ENCODE results near the gene TFAP2C.
"Not testable (repeated sequence)": the region's sequence is repeated elsewhere in the genome, so short reads cannot be mapped to it uniquely, and the experiment has no call there.

Gene TFAP2C

DNA sequence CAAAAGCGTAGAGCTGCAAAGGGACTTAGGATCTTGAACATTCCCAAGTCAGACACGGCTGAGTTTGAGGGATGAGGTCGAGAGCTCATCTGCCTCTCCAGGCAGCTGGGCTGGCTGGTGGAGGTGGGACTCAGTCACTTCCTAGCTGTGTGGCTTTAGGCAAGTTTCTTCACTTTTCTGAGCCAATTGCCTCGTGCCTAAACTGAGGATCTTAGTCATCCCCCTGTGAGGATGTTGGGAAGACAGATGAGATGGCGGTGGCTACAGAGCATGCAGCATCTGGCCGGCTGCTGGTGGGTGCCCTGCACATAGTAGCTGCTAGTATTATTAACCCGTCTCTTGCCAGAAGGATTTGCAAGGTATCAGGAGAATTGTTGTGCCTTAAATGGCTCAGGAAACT, 27.5 kb downstream of the TFAP2C start:
- Histone ChIP-seq H3K36me3 (ENCODE audit: insufficient read depth) (no peaks in the 10 kb centered on the region), H3K4me1 (ENCODE audit: low read depth, poor library complexity, severe bottlenecking) (no peaks in the 10 kb centered on the region), H3K27me3 (ENCODE audit: insufficient read depth, low read depth) (no peaks in the 10 kb centered on the region), H2AFZ (ENCODE audit: low read depth) (no peak overlapping the region), H3K9ac (no peak overlapping the region), H3K27ac (no peak overlapping the region), H3K4me3 (IDR thresholded peaks at IDR 0.05; ENCODE audit: insufficient read depth, low read depth, low read length) (no peak overlapping the region), H4K20me1 (ENCODE audit: insufficient read depth) (no peaks in the 10 kb centered on the region), H3K79me2 (ENCODE audit: insufficient read depth, low read depth) (no peaks in the 10 kb centered on the region), H3K4me2 (no peak overlapping the region)
- TF ChIP-seq, protein P1, sequence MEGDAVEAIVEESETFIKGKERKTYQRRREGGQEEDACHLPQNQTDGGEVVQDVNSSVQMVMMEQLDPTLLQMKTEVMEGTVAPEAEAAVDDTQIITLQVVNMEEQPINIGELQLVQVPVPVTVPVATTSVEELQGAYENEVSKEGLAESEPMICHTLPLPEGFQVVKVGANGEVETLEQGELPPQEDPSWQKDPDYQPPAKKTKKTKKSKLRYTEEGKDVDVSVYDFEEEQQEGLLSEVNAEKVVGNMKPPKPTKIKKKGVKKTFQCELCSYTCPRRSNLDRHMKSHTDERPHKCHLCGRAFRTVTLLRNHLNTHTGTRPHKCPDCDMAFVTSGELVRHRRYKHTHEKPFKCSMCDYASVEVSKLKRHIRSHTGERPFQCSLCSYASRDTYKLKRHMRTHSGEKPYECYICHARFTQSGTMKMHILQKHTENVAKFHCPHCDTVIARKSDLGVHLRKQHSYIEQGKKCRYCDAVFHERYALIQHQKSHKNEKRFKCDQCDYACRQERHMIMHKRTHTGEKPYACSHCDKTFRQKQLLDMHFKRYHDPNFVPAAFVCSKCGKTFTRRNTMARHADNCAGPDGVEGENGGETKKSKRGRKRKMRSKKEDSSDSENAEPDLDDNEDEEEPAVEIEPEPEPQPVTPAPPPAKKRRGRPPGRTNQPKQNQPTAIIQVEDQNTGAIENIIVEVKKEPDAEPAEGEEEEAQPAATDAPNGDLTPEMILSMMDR (conservative IDR thresholded peaks at IDR 0.05; ENCODE audit: low read depth, low read length): no peak

DNA sequence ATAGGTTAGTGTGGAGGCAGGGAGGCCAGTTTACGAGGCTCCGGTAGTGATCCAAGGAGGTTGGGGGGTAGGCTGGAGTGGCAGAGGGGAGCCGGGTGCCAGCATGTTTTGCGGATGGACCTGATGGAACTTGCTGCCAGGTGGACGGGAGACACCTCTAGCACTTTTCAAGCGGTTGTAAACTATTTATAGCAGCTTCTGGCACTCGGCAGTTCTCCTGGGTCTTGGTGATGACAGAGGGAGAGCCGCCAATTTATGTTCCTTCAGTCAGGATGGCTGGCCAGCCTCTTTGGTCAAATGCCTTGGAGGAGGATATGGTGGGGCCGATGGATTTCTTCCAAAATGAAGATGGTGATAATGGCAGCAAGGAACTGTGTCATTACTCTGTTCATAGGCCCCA, 28.8 kb downstream of the TFAP2C start:
- Histone ChIP-seq H3K4me3 (IDR thresholded peaks at IDR 0.05; ENCODE audit: insufficient read depth, low read depth, low read length) (no peak overlapping the region), H2AFZ (ENCODE audit: low read depth) (no peak overlapping the region), H3K4me1 (ENCODE audit: low read depth, poor library complexity, severe bottlenecking) (no peaks in the 10 kb centered on the region), H3K27me3 (ENCODE audit: insufficient read depth, low read depth) (no peaks in the 10 kb centered on the region), H4K20me1 (ENCODE audit: insufficient read depth) (no peaks in the 10 kb centered on the region), H3K79me2 (ENCODE audit: insufficient read depth, low read depth) (no peaks in the 10 kb centered on the region), H3K4me2 (no peak overlapping the region), H3K27ac (no peak overlapping the region), H3K9ac (no peak overlapping the region), H3K36me3 (ENCODE audit: insufficient read depth) (no peaks in the 10 kb centered on the region)
- TF ChIP-seq, protein P1 (conservative IDR thresholded peaks at IDR 0.05; ENCODE audit: low read depth, low read length): no peak

DNA sequence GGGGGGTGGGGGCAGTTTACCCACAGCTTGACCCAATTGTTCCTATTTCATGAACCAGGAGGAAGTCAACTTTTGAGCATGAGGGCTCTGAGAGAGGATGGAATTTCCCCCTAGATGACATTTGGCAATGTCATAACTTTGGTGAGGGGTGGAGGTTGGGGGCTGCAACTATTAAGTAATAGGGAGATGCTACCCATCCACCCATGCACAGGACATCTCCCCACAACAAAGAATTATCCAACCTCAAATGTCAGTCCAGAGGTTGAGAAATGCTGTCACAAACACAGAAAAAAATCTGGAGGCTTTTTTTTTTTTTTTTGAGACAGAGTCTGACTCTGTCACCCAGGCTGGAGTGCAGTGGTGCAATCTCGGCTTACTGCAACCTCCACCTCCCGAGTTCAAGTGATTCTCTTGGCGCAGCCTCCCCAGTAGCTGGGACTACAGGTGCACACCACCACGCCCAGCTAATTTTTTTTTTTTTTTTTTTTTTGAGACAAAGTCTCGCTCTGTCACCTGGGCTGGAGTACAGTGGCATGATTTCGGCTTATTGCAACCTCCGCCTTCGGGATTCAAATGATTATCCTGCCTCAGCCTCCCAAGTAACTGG, 29.3 kb downstream of the TFAP2C start:
- H2AFZ ChIP-seq (ENCODE audit: low read depth); H3K9ac ChIP-seq; H3K4me3 ChIP-seq (IDR thresholded peaks at IDR 0.05; ENCODE audit: insufficient read depth, low read depth, low read length); H3K36me3 ChIP-seq (ENCODE audit: insufficient read depth); H3K27ac ChIP-seq; H3K79me2 ChIP-seq (ENCODE audit: insufficient read depth, low read depth); H4K20me1 ChIP-seq (ENCODE audit: insufficient read depth); H3K4me1 ChIP-seq (ENCODE audit: low read depth, poor library complexity, severe bottlenecking); H3K4me2 ChIP-seq; H3K27me3 ChIP-seq (ENCODE audit: insufficient read depth, low read depth): not testable (repeated sequence)

DNA sequence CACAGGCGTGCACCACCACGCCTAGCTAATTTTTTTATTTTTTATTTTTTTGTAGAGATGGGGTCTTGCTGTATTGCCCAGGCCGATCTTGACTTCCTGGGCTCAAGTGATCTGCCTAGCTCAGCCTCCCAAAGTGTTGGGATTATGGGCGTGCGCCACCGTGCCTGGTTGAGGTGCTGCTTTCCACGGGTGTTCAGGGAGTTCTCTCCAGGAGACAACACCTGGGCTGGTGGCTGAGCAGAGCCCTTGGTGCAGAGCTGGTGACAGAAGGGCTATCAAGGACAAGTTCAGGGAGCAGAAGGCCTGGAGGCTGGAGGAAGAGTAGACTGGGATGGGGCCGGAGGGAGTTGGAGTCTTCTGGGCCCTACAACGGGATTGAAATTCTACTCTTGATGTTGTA, 34.6 kb downstream of the TFAP2C start:
- TF ChIP-seq, protein P1 (conservative IDR thresholded peaks at IDR 0.05; ENCODE audit: low read depth, low read length): no peak
- H3K36me3 ChIP-seq (ENCODE audit: insufficient read depth): no peaks in the 10 kb centered on the region
- H2AFZ ChIP-seq (ENCODE audit: low read depth): no peak overlapping the region
- H4K20me1 ChIP-seq (ENCODE audit: insufficient read depth): no peaks in the 10 kb centered on the region
- H3K79me2 ChIP-seq (ENCODE audit: insufficient read depth, low read depth): no peaks in the 10 kb centered on the region
- H3K9ac ChIP-seq: no peak overlapping the region
- H3K27me3 ChIP-seq (ENCODE audit: insufficient read depth, low read depth): no peaks in the 10 kb centered on the region
- H3K4me3 ChIP-seq (IDR thresholded peaks at IDR 0.05; ENCODE audit: insufficient read depth, low read depth, low read length): no peak overlapping the region
- H3K27ac ChIP-seq: no peak overlapping the region
- H3K4me1 ChIP-seq (ENCODE audit: low read depth, poor library complexity, severe bottlenecking): no peaks in the 10 kb centered on the region
- H3K4me2 ChIP-seq: no peak overlapping the region

DNA sequence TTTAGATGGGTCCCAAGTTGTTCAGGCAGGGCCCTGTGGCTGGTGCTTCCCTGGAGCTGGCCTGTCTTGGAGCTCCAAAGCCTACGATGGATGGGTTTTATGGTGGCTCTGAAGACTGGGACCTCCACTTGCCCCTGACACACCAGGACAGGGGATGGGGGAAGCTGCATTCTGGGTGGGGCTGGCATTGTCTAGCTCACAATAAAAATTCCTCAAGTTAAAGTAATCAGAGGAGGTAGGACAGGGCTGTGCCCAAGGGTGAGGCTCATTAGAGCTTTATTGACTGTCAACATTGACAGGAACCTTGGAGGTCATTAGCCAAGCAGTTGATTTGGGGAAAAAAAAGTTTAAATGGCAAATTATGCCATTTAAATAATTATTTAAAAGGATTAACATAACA, 35.7 kb downstream of the TFAP2C start:
- H2AFZ ChIP-seq (ENCODE audit: low read depth): no peak overlapping the region
- H3K27ac ChIP-seq: no peak overlapping the region
- H3K4me3 ChIP-seq (IDR thresholded peaks at IDR 0.05; ENCODE audit: insufficient read depth, low read depth, low read length): no peak overlapping the region
- no peaks in the 10 kb centered on the region for H3K36me3 ChIP-seq (ENCODE audit: insufficient read depth)
- H3K27me3 ChIP-seq (ENCODE audit: insufficient read depth, low read depth): no peaks in the 10 kb centered on the region
- H3K79me2 ChIP-seq (ENCODE audit: insufficient read depth, low read depth): no peaks in the 10 kb centered on the region
- no peak overlapping the region for H3K4me2 ChIP-seq
- no peaks in the 10 kb centered on the region for H3K4me1 ChIP-seq (ENCODE audit: low read depth, poor library complexity, severe bottlenecking)
- H4K20me1 ChIP-seq (ENCODE audit: insufficient read depth): no peaks in the 10 kb centered on the region
- H3K9ac ChIP-seq: no peak overlapping the region
- TF ChIP-seq, protein P1 (conservative IDR thresholded peaks at IDR 0.05; ENCODE audit: low read depth, low read length): no peak

Measured in KMS-11 (cell line).